HG03439 (cell line): Measurements from ENCODE around the gene DSTYK.
"Not testable (repeated sequence)": the region's sequence is repeated elsewhere in the genome, so short reads cannot be mapped to it uniquely, and the experiment has no call there.

Experiments used
- ATAC-seq: cut with Tn5 transposase; IDR thresholded peaks from one replicate; pipeline ENCODE4 v1.9.1; 2021; ENCODE audit warnings: mild to moderate bottlenecking, moderate library complexity; ENCODE audit not compliant: unreplicated experiment

The DSTYK gene

GRCh38 chr1:205179842-205180241 is 31.7 kb downstream of the DSTYK start:
- no peak for ATAC-seq

GRCh38 chr1:205172729-205173366 is 38.7 kb downstream of the DSTYK start:
- ATAC-seq = no peak

- ATAC-seq = no peak
These were observed 40.1 kb downstream of the DSTYK start for GRCh38 chr1:205171369-205171768.

GRCh38 chr1:205170532-205171269 is 40.8 kb downstream of the DSTYK start:
- ATAC-seq = no peak

GRCh38 chr1:205169248-205169647 is 42.3 kb downstream of the DSTYK start:
- ATAC-seq = no peak

- ATAC-seq = no peak
These were observed 43.2 kb downstream of the DSTYK start for GRCh38 chr1:205168291-205168690.

GRCh38 chr1:205162301-205162700 is 49.2 kb downstream of the DSTYK start:
- no peak for ATAC-seq

- ATAC-seq = no peak
These were observed 50.4 kb downstream of the DSTYK start for GRCh38 chr1:205161076-205161475.

GRCh38 chr1:205158048-205158616 is 53.4 kb downstream of the DSTYK start:
- no peak for ATAC-seq

- not testable (repeated sequence) for ATAC-seq
These were observed 55.7 kb downstream of the DSTYK start for GRCh38 chr1:205155665-205156377.

GRCh38 chr1:205152505-205152904 is 59.0 kb downstream of the DSTYK start:
- no peak for ATAC-seq

- no peak for ATAC-seq
These were observed 60.7 kb downstream of the DSTYK start for GRCh38 chr1:205150651-205151428.

- no peak for ATAC-seq
These were observed 64.2 kb downstream of the DSTYK start for GRCh38 chr1:205147191-205147835.

- no peak for ATAC-seq
These were observed 66.8 kb downstream of the DSTYK start for GRCh38 chr1:205144751-205145150.

- no peak for ATAC-seq
These were observed 67.3 kb downstream of the DSTYK start for GRCh38 chr1:205144046-205144720.

- no peak for ATAC-seq
These were observed 69.4 kb downstream of the DSTYK start for GRCh38 chr1:205142102-205142469.

GRCh38 chr1:205141236-205142101 is 70.0 kb downstream of the DSTYK start:
- ATAC-seq = no peak

- no peak for ATAC-seq
These were observed 71.4 kb downstream of the DSTYK start for GRCh38 chr1:205140113-205140512.

- no peak for ATAC-seq
These were observed 73.6 kb downstream of the DSTYK start for GRCh38 chr1:205137901-205138300.
